H9 (cell line): ENCODE measurements around the gene IGFL4. TPM values are rescaled to one million over a fixed set of nuclear protein-coding genes. Genes with fewer than 3 reads are reported as not detected.

Experiments
- DNase-seq: peaks from one replicate; pipeline ENCODE4 v3.0.0-alpha.2; 2017
- H2AFZ ChIP-seq: one replicate; pipeline ENCODE4 v1.6.1; 2013; ENCODE audit warnings: mild to moderate bottlenecking, low read length, control low read depth, moderate library complexity
- H2AK5ac ChIP-seq: 2 replicates; pipeline ENCODE4 v1.6.1; 2013; ENCODE audit warnings: low read length, control low read depth, mixed read lengths; ENCODE audit not compliant: insufficient read length
- H2BK120ac ChIP-seq: one replicate; pipeline ENCODE4 v1.6.1; 2013; ENCODE audit warnings: low read depth, mild to moderate bottlenecking, low read length, control low read depth, inconsistent platforms; ENCODE audit not compliant: poor library complexity, severe bottlenecking
- H2BK12ac ChIP-seq: 2 replicates; pipeline ENCODE4 v1.6.1; 2013; ENCODE audit warnings: low read length, control low read depth, mixed read lengths, low read depth; ENCODE audit not compliant: insufficient read length
- H2BK15ac ChIP-seq: 2 replicates; pipeline ENCODE4 v1.6.1; 2013; ENCODE audit warnings: low read depth, low read length, control low read depth
- H2BK20ac ChIP-seq: one replicate; pipeline ENCODE4 v1.6.1; 2013; ENCODE audit warnings: low read depth, mild to moderate bottlenecking, low read length, control low read depth, inconsistent platforms; ENCODE audit not compliant: poor library complexity, severe bottlenecking
- H2BK5ac ChIP-seq: 2 replicates; pipeline ENCODE4 v1.6.1; 2013; ENCODE audit warnings: low read length, control low read depth, mixed read lengths; ENCODE audit not compliant: insufficient read length
- H3K14ac ChIP-seq: 2 replicates; pipeline ENCODE4 v1.6.1; 2013; ENCODE audit warnings: low read length, control low read depth; ENCODE audit not compliant: insufficient read depth
- H3K18ac ChIP-seq: 2 replicates; pipeline ENCODE4 v1.6.1; 2013; ENCODE audit warnings: low read depth, mild to moderate bottlenecking, mixed read lengths, low read length, control low read depth; ENCODE audit not compliant: insufficient read length
- H3K23ac ChIP-seq: 2 replicates; pipeline ENCODE4 v1.6.1; 2013; ENCODE audit warnings: low read length, control low read depth, mixed read lengths, low read depth; ENCODE audit not compliant: insufficient read length
- H3K23me2 ChIP-seq: 2 replicates; pipeline ENCODE4 v1.6.1; 2013; ENCODE audit warnings: low read depth, mild to moderate bottlenecking, mixed read lengths, low read length, control low read depth; ENCODE audit not compliant: insufficient read length, poor library complexity, severe bottlenecking
- H3K27ac ChIP-seq: 2 replicates; pipeline ENCODE4 v1.5.1; 2013; ENCODE audit warnings: low read length, control low read depth, mixed read lengths, low read depth; ENCODE audit not compliant: insufficient read length
- H3K27me3 ChIP-seq: 2 replicates; pipeline ENCODE4 v1.6.1; 2013; ENCODE audit warnings: low read length, control low read depth, inconsistent platforms; ENCODE audit not compliant: insufficient read depth
- H3K4ac ChIP-seq: 2 replicates; pipeline ENCODE4 v1.6.1; 2013; ENCODE audit warnings: low read depth, mild to moderate bottlenecking, control low read depth, inconsistent platforms, low read length, moderate library complexity
- H3K4me1 ChIP-seq: 2 replicates; pipeline ENCODE4 v1.6.1; 2013; ENCODE audit warnings: low read length, control low read depth, inconsistent platforms; ENCODE audit not compliant: insufficient read depth
- H3K4me2 ChIP-seq: 2 replicates; pipeline ENCODE4 v1.6.1; 2013; ENCODE audit warnings: low read length, control low read depth, mixed read lengths; ENCODE audit not compliant: insufficient read length, insufficient read depth
- H3K56ac ChIP-seq: 2 replicates; pipeline ENCODE4 v1.6.1; 2013; ENCODE audit warnings: low read depth, mild to moderate bottlenecking, mixed read lengths, low read length, control low read depth; ENCODE audit not compliant: insufficient read length
- H3K79me1 ChIP-seq: 2 replicates; pipeline ENCODE4 v1.6.1; 2013; ENCODE audit warnings: low read depth, mild to moderate bottlenecking, moderate library complexity, low read length, control low read depth, inconsistent platforms; ENCODE audit not compliant: insufficient read depth, poor library complexity, severe bottlenecking
- H3K79me2 ChIP-seq: 2 replicates; pipeline ENCODE4 v1.6.1; 2013; ENCODE audit warnings: low read length, control low read depth, inconsistent platforms; ENCODE audit not compliant: insufficient read depth
- H3K9ac ChIP-seq: 2 replicates; pipeline ENCODE4 v1.6.1; 2013; ENCODE audit warnings: low read length, control low read depth, mixed read lengths; ENCODE audit not compliant: insufficient read length; ENCODE audit errors: extremely low read depth
- H3K9me3 ChIP-seq: one replicate; pipeline ENCODE4 v1.6.1; 2013; ENCODE audit warnings: low read depth, low read length, inconsistent platforms; ENCODE audit not compliant: control insufficient read depth
- H3T11ph ChIP-seq: one replicate; pipeline ENCODE4 v1.6.1; 2013; ENCODE audit warnings: mild to moderate bottlenecking, low read length, control low read depth, inconsistent platforms
- H4K20me1 ChIP-seq: one replicate; pipeline ENCODE4 v1.6.1; 2013; ENCODE audit not compliant: control insufficient read depth, insufficient read length, insufficient read depth
- H4K5ac ChIP-seq: 2 replicates; pipeline ENCODE4 v1.6.1; 2013; ENCODE audit warnings: low read depth, mild to moderate bottlenecking, mixed read lengths, low read length, control low read depth; ENCODE audit not compliant: insufficient read length
- H4K8ac ChIP-seq: replicated peaks from 2 replicates; pipeline ENCODE4 v1.6.1; 2013; ENCODE audit warnings: low read length, control low read depth, mixed read lengths, low read depth; ENCODE audit not compliant: insufficient read length
- H4K91ac ChIP-seq: 2 replicates; pipeline ENCODE4 v1.6.1; 2013; ENCODE audit warnings: low read depth, mild to moderate bottlenecking, moderate library complexity, mixed read lengths, low read length, control low read depth; ENCODE audit not compliant: insufficient read length
- H3K27ac Mint-ChIP-seq, 3 experiments: 2 replicates in 2 of 3; 3 replicates in 1 of 3; pipeline ENCODE4 v1.8.0; 2020 to 2021; ENCODE audit warnings: mixed read lengths in 3 of 3, mild to moderate bottlenecking in 1 of 3, moderate library complexity in 1 of 3
- H3K27me3 Mint-ChIP-seq: 2 replicates; pipeline ENCODE4 v1.8.0; 2021; ENCODE audit warnings: low read depth, mild to moderate bottlenecking, moderate library complexity, mixed read lengths
- H3K36me3 Mint-ChIP-seq, 3 experiments: 2 replicates in 2 of 3; 3 replicates in 1 of 3; pipeline ENCODE4 v1.8.0; 2020 to 2021; ENCODE audit warnings: low read depth in 3 of 3, mixed read lengths in 3 of 3; ENCODE audit not compliant: insufficient read depth in 1 of 3
- H3K4me1 Mint-ChIP-seq, 2 experiments: 2 replicates each; pipeline ENCODE4 v1.8.0; 2020; ENCODE audit warnings: mixed read lengths in 2 of 2
- H3K4me3 Mint-ChIP-seq, 2 experiments: 2 replicates in 1 of 2; 3 replicates in 1 of 2; pipeline ENCODE4 v1.8.0; 2020 to 2021; ENCODE audit warnings: mild to moderate bottlenecking in 2 of 2, mixed read lengths in 2 of 2, moderate library complexity in 1 of 2
- H3K9me3 Mint-ChIP-seq, 2 experiments: 2 replicates in 1 of 2; 3 replicates in 1 of 2; pipeline ENCODE4 v1.8.0; 2020; ENCODE audit warnings: mild to moderate bottlenecking in 2 of 2, mixed read lengths in 2 of 2, moderate library complexity in 1 of 2
- WGBS: extraction: QIAGEN DNeasy Blood & Tissue Kit; methylation state at CpG from one replicate; pipeline ENCODE4 v1.1.7; 2013; ENCODE audit warnings: missing lambda C conversion rate, low lambda C conversion rate, mixed read lengths; ENCODE audit not compliant: insufficient read length; ENCODE audit errors: extremely low coverage; 5-methylcytosine and 5-hydroxymethylcytosine counted together
- long read RNA-seq: library from polyadenylated mRNA; unstranded; transcript quantifications from one replicate; pipeline ENCODE4 v2.0.0, GENCODE V29; 2020
- total RNA-seq: library from RNA; stranded (reverse); gene quantifications from 2 replicates; pipeline ENCODE4 v1.2.1, GENCODE V29; 2021
- TF ChIP-seq, protein P1 (sequence below): fragments of 200-600 bp; sonication (generic); conservative IDR thresholded peaks from 3 replicates; pipeline ENCODE4 v1.8.0; 2021; ENCODE audit warnings: antibody characterized with exemption, mild to moderate bottlenecking

Gene IGFL4
- total RNA-seq, result 0.33 TPM in 1 of 2 replicates, not detected in the other
- long read RNA-seq, result 0 reads

DNA sequence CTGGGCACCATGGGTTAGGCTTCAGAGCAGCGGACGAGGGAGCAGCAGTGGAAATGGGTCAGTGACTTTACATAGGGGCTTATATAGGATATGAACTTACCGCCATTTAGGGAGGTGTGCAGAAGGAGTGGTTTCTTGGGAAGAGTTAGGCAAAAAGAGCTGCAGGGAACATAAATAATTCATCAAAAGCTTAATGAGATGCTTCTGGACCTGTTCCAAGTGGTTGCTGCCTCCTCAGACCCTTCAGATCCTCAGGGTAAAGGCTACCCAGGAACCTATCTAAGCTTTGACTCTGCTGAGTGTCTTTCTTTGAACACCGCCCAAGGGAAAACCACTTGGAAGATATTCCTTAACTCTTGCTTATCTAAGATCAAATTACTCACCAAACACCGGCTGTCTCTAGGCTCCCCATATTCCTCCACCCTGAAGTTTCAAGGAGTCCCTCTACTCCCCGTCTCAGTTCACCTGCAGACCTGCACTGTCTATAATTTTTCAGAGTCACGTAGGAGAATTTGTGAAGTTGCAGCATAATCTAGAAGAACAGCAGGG lies at the start of gene IGFL4:
Gene IGFL4, minus strand, starts transcription at position 51 of the 549 bp plus-strand sequence. Its CDS starts 40 bp downstream, at position 11.
- Mint-ChIP-seq H3K36me3 (peaks cover 0 to 8% (median 6%) of the 10 kb centered on the region in 3 experiments; a peak in 6 of 7 replicates), H3K9me3 (peaks cover 39 to 60% of the 10 kb centered on the region in 2 experiments), H3K27me3 (peaks cover 67% of the 10 kb centered on the region), H3K4me1 (peaks cover 0 to 7% of the 10 kb centered on the region in 2 experiments; a peak in 2 of 4 replicates), H3K27ac (no peak within 1 kb of the TSS; a peak in 1 of 7 replicates), H3K4me3 (no peak within 1 kb of the TSS)
- no peaks in the 10 kb centered on the region for H3K79me1 ChIP-seq
- no peaks in the 10 kb centered on the region for H3K23me2 ChIP-seq
- H2AK5ac ChIP-seq, result no peak within 1 kb of the TSS
- no peaks in the 10 kb centered on the region for H4K20me1 ChIP-seq
- H3K4ac ChIP-seq, result no peak within 1 kb of the TSS
- H3K4me2 ChIP-seq, result no peak within 1 kb of the TSS
- no peak within 1 kb of the TSS for H2BK15ac ChIP-seq
- no peak within 1 kb of the TSS for H4K5ac ChIP-seq
- H2BK5ac ChIP-seq, result no peak within 1 kb of the TSS
- DNase-seq, result no peak
- H3K79me2 ChIP-seq, result no peaks in the 10 kb centered on the region
- H3K9ac ChIP-seq, result no peak within 1 kb of the TSS
- H3K18ac ChIP-seq, result no peak within 1 kb of the TSS
- H3K56ac ChIP-seq, result no peak within 1 kb of the TSS
- no CpG with 5 or more reads among the region's 7 CpGs for WGBS
- H4K91ac ChIP-seq, result no peak within 1 kb of the TSS
- no peak within 1 kb of the TSS for H3K14ac ChIP-seq
- no peak within 1 kb of the TSS for H3T11ph ChIP-seq
- H3K23ac ChIP-seq, result no peak within 1 kb of the TSS
- H2BK12ac ChIP-seq, result no peak within 1 kb of the TSS
- H3K27me3 ChIP-seq, result no peaks in the 10 kb centered on the region
- H2BK120ac ChIP-seq, result no peak within 1 kb of the TSS
- H3K27ac ChIP-seq, result no peak within 1 kb of the TSS
- no peak within 1 kb of the TSS for H2AFZ ChIP-seq
- TF ChIP-seq, protein P1, sequence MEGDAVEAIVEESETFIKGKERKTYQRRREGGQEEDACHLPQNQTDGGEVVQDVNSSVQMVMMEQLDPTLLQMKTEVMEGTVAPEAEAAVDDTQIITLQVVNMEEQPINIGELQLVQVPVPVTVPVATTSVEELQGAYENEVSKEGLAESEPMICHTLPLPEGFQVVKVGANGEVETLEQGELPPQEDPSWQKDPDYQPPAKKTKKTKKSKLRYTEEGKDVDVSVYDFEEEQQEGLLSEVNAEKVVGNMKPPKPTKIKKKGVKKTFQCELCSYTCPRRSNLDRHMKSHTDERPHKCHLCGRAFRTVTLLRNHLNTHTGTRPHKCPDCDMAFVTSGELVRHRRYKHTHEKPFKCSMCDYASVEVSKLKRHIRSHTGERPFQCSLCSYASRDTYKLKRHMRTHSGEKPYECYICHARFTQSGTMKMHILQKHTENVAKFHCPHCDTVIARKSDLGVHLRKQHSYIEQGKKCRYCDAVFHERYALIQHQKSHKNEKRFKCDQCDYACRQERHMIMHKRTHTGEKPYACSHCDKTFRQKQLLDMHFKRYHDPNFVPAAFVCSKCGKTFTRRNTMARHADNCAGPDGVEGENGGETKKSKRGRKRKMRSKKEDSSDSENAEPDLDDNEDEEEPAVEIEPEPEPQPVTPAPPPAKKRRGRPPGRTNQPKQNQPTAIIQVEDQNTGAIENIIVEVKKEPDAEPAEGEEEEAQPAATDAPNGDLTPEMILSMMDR, result no peak
- H3K4me1 ChIP-seq, result no peaks in the 10 kb centered on the region
- peaks cover 5% of the 10 kb centered on the region for H3K9me3 ChIP-seq
- H4K8ac ChIP-seq, result no peak within 1 kb of the TSS
- no peak within 1 kb of the TSS for H2BK20ac ChIP-seq
